GM18520 (cell line): Measurements from ENCODE around the gene MARK3.

Experiments
- ATAC-seq: cut with Tn5 transposase; IDR thresholded peaks from one replicate; pipeline ENCODE4 v1.9.1; 2021; ENCODE audit not compliant: unreplicated experiment

Gene MARK3

GRCh38 chr14:103393676-103394626 lies 8.7 kb downstream of the MARK3 start:
- ATAC-seq: no peak

- no peak for ATAC-seq
Measured at GRCh38 chr14:103395244-103395643, 10.0 kb downstream of the MARK3 start.

GRCh38 chr14:103396463-103396862 lies 11.2 kb downstream of the MARK3 start:
- ATAC-seq: no peak

- ATAC-seq: no peak
Measured at GRCh38 chr14:103398427-103399195, 13.4 kb downstream of the MARK3 start.

- no peak for ATAC-seq
Measured at GRCh38 chr14:103400537-103400936, 15.3 kb downstream of the MARK3 start.

DNA sequence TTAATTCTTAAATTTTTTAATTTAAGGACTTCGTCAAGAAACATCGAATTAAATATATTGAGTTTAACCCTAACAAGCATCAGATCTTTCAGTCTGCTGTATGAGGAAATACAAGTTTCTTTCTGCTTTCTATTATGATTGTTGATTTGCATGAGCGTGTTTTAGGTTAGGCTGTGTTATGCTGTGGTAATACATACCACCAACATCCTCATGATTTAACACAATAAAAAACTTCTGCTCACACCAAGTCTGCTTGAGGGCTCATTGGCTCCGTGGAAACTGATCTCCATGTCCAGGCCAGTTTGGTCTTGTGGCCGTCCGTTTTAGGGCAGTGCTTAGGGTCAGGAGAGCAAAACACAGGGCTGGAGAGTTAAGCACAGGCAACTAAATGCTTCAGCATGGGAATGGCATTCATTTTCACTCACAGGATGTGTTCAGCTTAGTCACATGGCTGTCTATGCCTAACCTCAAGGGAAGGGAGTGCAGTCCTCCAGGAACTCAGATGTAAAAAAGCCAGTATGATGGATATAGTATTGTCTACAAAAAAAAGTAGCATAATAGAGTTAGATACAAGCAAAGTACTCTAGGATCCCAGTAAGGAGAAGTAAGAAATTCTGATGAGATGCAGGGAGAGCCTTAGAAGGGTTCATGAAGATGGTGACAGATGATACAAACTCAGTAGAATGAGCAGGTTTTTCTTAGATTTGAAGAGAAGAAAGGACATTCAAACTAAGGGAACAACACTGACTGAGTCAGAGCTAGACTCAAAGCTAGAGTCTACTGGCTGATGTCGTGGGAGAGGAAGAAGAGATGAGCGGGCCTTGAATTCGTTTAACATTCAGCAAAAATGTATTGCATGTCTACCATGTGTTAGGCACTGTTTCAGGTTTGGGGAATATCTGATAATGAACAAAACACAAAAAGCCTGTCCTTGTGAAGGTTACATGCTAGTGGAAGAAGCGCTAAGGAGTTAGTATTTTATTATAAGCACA lies 16.3 kb downstream of the MARK3 start:
- no peak for ATAC-seq

- no peak for ATAC-seq
Measured at GRCh38 chr14:103402695-103403094, 17.5 kb downstream of the MARK3 start.

DNA sequence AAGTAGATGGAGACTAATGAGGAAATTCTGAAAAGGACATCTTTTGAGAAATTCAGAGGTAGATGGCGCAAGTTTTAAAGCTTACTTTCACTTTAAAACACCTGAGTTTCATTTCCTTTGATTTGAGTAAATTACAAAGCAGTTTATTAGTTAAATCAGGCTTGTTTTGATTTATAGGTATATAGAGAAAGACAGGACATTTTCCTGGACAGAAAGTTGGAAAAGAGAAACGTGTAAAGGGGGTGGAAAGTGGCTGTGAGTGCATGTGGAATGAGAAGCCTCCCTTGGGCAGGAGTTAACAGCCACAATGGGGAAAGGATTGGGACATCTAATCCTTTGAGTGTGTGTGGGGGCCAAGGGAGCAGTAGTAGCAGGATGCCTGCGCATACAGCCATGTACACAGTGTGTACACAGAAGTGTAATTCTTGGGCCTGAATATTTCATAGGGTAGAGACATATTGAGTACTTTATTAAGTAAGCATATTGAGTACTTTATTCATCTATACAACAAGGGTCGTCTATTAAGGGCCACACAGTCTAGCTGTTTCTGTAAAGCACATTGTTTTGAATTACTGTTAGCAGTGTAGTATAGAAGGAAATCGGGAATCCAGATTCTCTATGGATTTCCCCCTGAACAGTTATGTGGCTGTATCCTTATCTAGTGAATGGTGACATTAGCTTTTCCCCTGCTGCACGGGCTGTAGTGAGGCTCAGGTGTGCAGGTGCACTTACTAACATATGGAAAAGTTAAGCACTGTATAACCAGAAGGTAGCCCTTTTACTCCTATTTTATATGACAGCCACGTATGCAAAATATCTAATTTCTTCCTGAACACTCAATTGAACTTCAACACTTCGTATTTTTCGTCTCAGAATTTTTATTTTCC lies 19.1 kb downstream of the MARK3 start:
- no peak for ATAC-seq

DNA sequence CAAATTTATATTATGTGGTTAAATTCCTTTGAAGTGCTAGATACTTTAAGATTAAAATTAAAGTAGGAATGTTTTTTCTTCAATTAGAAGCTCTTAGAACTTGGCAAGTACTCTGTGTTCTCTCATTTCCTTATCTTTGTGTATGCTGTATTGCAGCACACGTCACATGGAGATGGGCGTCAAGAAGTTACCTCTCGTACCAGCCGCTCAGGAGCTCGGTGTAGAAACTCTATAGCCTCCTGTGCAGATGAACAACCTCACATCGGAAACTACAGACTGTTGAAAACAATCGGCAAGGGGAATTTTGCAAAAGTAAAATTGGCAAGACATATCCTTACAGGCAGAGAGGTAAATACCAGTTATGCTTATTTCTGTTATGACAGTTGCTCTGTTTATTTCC lies 19.7 kb downstream of the MARK3 start:
- no peak for ATAC-seq

DNA sequence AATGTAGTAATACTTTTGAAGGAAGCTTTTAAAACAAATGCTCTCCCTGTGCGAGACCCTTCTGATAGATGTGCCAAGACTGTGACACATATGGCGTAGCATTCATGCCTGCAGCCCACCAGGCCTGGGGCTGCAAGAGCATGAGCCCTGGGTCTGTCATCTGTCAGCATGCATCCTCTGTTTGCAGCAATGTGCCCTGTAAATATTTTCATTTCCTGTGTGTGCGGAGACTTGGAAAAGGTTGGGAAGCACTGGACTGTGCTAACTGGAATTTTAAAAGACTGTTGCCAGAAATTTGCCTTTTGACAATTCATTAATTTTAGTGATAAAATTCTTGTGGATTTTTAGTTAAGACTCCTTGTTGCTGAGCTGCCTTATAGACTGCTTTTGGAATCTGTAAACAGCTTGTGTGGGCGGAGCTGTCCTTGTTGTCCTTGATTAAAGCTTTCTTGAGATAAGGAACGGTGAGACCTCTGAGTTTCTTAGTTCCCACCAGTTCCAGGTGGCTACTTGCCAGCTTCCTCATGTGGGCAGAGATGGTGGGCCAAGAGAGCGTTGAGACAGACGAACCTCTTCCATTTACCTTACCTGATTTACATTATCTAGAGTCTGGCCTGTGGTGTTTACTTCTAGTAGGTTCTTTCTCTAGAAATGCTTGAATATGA lies 23.4 kb downstream of the MARK3 start:
- no peak for ATAC-seq

GRCh38 chr14:103416916-103417315 lies 31.7 kb downstream of the MARK3 start:
- ATAC-seq: no peak

DNA sequence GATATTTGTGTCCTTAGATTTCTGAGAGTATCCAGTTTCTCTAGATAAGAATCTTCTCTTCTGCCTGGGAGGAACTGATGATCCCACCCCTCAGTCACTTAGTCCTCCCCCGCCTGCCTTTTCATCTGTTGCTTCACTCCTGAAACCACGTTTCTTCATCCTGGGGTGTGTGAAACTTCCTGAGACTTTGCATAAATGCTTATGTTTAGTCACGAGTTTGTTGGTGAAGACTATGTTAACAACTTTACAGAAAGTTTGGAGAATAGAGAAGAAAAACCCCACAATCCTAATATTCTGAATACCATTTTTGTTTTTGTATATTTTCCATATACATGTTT lies 33.2 kb downstream of the MARK3 start:
- no peak for ATAC-seq

GRCh38 chr14:103421556-103421955 lies 36.3 kb downstream of the MARK3 start:
- ATAC-seq: no peak

- no peak for ATAC-seq
Measured at GRCh38 chr14:103423050-103423461, 37.8 kb downstream of the MARK3 start.

- ATAC-seq: no peak
Measured at GRCh38 chr14:103427485-103428443, 42.5 kb downstream of the MARK3 start.

DNA sequence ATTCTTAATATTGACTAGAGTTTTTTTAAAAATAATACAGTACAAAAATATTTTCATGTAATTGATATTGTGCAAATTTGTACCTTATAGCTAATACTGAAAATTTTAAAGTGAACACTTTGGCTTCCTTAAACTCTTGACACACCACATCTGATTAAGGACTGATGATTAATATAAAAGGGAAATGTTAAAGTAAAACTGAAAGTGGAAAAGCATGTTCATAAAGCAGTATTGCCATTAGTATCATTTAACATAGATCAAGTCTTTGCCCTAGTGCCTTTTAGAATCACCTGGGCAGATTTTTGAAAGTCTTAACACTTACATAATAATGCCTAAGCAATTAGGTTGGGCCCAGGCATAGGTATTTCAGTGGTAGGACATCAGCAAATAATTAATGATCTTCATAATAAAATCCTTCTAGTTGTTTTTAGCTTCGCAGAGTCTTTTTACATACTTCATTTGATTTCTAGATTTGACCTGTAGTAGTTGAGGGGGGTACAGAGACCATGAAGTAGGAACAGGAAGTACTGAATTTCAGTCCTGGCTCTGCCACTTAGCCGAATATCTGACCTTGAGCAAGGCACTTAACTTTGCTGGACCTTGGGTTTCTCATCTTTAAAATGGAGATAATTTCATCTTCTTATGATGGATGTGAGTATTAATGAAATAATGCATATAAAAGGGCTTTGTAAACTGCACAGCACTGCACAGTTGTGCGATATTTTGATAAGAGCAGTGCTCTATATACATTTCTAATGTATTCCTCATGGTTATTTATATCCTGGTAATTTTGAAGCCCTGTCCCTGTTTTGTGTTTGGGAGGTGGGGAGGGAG lies 43.7 kb downstream of the MARK3 start:
- no peak for ATAC-seq

GRCh38 chr14:103430358-103430757 lies 45.1 kb downstream of the MARK3 start:
- no peak for ATAC-seq
